Endothelial cell (in vitro differentiated cells): ENCODE measurements around the gene IL17D. TPM values are rescaled to one million over a fixed set of nuclear protein-coding genes. Genes with fewer than 3 reads are reported as not detected.
"Not testable (repeated sequence)": the region's sequence is repeated elsewhere in the genome, so short reads cannot be mapped to it uniquely, and the experiment has no call there.

Source experiments
- DNase-seq: peaks from one replicate; pipeline ENCODE4 v3.0.0; 2021; ENCODE audit warnings: low spot score
- H3K27ac Mint-ChIP-seq: one replicate; pipeline ENCODE4 v1.8.0; 2021; ENCODE audit warnings: mixed read lengths, inconsistent platforms; ENCODE audit not compliant: unreplicated experiment
- H3K27me3 Mint-ChIP-seq: one replicate; pipeline ENCODE4 v1.8.0; 2021; ENCODE audit warnings: mild to moderate bottlenecking, moderate library complexity, mixed read lengths, inconsistent platforms; ENCODE audit not compliant: unreplicated experiment
- H3K36me3 Mint-ChIP-seq: one replicate; pipeline ENCODE4 v1.8.0; 2021; ENCODE audit warnings: mild to moderate bottlenecking, low read depth, mixed read lengths, inconsistent platforms; ENCODE audit not compliant: unreplicated experiment
- H3K4me1 Mint-ChIP-seq: one replicate; pipeline ENCODE4 v1.8.0; 2021; ENCODE audit warnings: mild to moderate bottlenecking, mixed read lengths, inconsistent platforms; ENCODE audit not compliant: unreplicated experiment
- H3K4me3 Mint-ChIP-seq: one replicate; pipeline ENCODE4 v1.8.0; 2021; ENCODE audit warnings: mild to moderate bottlenecking, mixed read lengths, inconsistent platforms; ENCODE audit not compliant: unreplicated experiment
- H3K9me3 Mint-ChIP-seq: one replicate; pipeline ENCODE4 v1.8.0; 2021; ENCODE audit warnings: mixed read lengths, inconsistent platforms; ENCODE audit not compliant: unreplicated experiment
- CTCF ChIP-seq: fragments of 200-600 bp; sonication (generic); IDR thresholded peaks from one replicate; pipeline ENCODE4 v1.5.0; 2021; ENCODE audit warnings: antibody characterized with exemption; ENCODE audit not compliant: unreplicated experiment
- total RNA-seq: library from RNA; stranded (reverse); fragmentation: NEBNext Ultra II Directional; extraction: Animal tissue kit (Norgen Biotek cat#: 25700); gene quantifications from one replicate; pipeline ENCODE4 v1.2.1, GENCODE V29; 2021; ENCODE audit not compliant: unreplicated experiment

The IL17D gene
- total RNA-seq, 1 donor from 2014 or later = 2.1 TPM

- H3K27ac Mint-ChIP-seq = no peak overlapping the region
- H3K9me3 Mint-ChIP-seq = no peaks in the 10 kb centered on the region
- no peak for DNase-seq
- H3K36me3 Mint-ChIP-seq = peaks cover 7% of the 10 kb centered on the region
- TF ChIP-seq CTCF = no peak
- peaks cover 9% of the 10 kb centered on the region for H3K27me3 Mint-ChIP-seq
- H3K4me1 Mint-ChIP-seq = no peaks in the 10 kb centered on the region
- H3K4me3 Mint-ChIP-seq = no peak overlapping the region
These were observed 26.4 kb downstream of the IL17D start for GRCh38 chr13:20729633-20730585.

GRCh38 chr13:20738616-20739015 lies 35.1 kb downstream of the IL17D start:
- TF ChIP-seq CTCF = no peak
- no peak for DNase-seq
- Mint-ChIP-seq H3K4me3 (no peak overlapping the region), H3K27ac (no peak overlapping the region), H3K27me3 (no peaks in the 10 kb centered on the region), H3K36me3 (peaks cover 8% of the 10 kb centered on the region), H3K9me3 (no peaks in the 10 kb centered on the region), H3K4me1 (no peaks in the 10 kb centered on the region)

- H3K4me1 Mint-ChIP-seq = no peaks in the 10 kb centered on the region
- no peak for DNase-seq
- H3K27ac Mint-ChIP-seq = no peak overlapping the region
- H3K4me3 Mint-ChIP-seq = no peak overlapping the region
- H3K27me3 Mint-ChIP-seq = no peaks in the 10 kb centered on the region
- no peak for TF ChIP-seq CTCF
- no peaks in the 10 kb centered on the region for H3K9me3 Mint-ChIP-seq
- peaks cover 8% of the 10 kb centered on the region for H3K36me3 Mint-ChIP-seq
These were observed 36.5 kb downstream of the IL17D start for GRCh38 chr13:20740021-20740420.

- not testable (repeated sequence) for DNase-seq, H3K27ac Mint-ChIP-seq, H3K9me3 Mint-ChIP-seq, H3K36me3 Mint-ChIP-seq, H3K27me3 Mint-ChIP-seq, H3K4me3 Mint-ChIP-seq, H3K4me1 Mint-ChIP-seq
These were observed 40.4 kb downstream of the IL17D start for GRCh38 chr13:20743830-20744404.

- H3K27me3 Mint-ChIP-seq = no peaks in the 10 kb centered on the region
- no peak for TF ChIP-seq CTCF
- H3K4me1 Mint-ChIP-seq = no peaks in the 10 kb centered on the region
- no peak overlapping the region for H3K27ac Mint-ChIP-seq
- no peak overlapping the region for H3K4me3 Mint-ChIP-seq
- DNase-seq = no peak
- peaks cover 27% of the 10 kb centered on the region for H3K36me3 Mint-ChIP-seq
- peaks cover 13% of the 10 kb centered on the region for H3K9me3 Mint-ChIP-seq
These were observed 45.9 kb downstream of the IL17D start for GRCh38 chr13:20749377-20749776.
